Naive thymus-derived CD4-positive, alpha-beta T cell (primary cell): ENCODE measurements around the gene NRCAM. TPM values are rescaled to one million over a fixed set of nuclear protein-coding genes. Genes with fewer than 3 reads are reported as not detected.
A peak's percentile ranks its signal among the peaks of the same experiment; 100 is the strongest.
"Not testable (repeated sequence)": the region's sequence is repeated elsewhere in the genome, so short reads cannot be mapped to it uniquely, and the experiment has no call there.

Experiments
- ATAC-seq: fragments of 150-1000 bp; cut with Tn5 transposase; 2 replicates; pipeline ENCODE4 v1.10.0; 2021; ENCODE audit warnings: mild to moderate bottlenecking, moderate library complexity
- CTCF ChIA-PET: fragments of 350-600 bp; sonication (Branson Sonifier 250); formaldehyde crosslinking; loops from one replicate; lab custom pipeline; 2021; ENCODE audit warnings: antibody characterized with exemption; lab: Charles Lee
- POLR2A ChIA-PET: fragments of 350-600 bp; sonication (Branson Sonifier 250); formaldehyde crosslinking; loops from one replicate; lab custom pipeline; 2021; ENCODE audit warnings: antibody characterized with exemption, inconsistent platforms; lab: Charles Lee
- DNase-seq, 9 donors: peaks; one replicate each; pipeline versions ENCODE4 v3.0.0 to v3.0.0-alpha.2; 2020 to 2022; ENCODE audit warnings: mixed read lengths in 1 of 9
- H3K27ac ChIP-seq: one replicate; pipeline ENCODE4 v1.7.0; 2013; ENCODE audit warnings: mild to moderate bottlenecking, low read depth, low read length, moderate library complexity
- H3K27me3 ChIP-seq, 2 donors: one replicate each; pipeline ENCODE4 v1.7.0; 2013; ENCODE audit warnings: low read length in 2 of 2, mild to moderate bottlenecking in 2 of 2, moderate library complexity in 2 of 2; ENCODE audit not compliant: control insufficient read depth in 2 of 2, insufficient read depth in 2 of 2
- H3K36me3 ChIP-seq, 3 experiments: 1 replicate in 2 of 3; 2 replicates in 1 of 3; pipeline ENCODE4 v1.7.0; 2013; ENCODE audit warnings: low read length in 3 of 3, mild to moderate bottlenecking in 3 of 3, moderate library complexity in 1 of 3; ENCODE audit not compliant: insufficient read depth in 3 of 3, control insufficient read depth in 2 of 3
- H3K4me1 ChIP-seq, 2 donors: one replicate each; pipeline ENCODE4 v1.7.0; 2013; ENCODE audit warnings: low read length in 2 of 2, mild to moderate bottlenecking in 2 of 2, moderate library complexity in 1 of 2; ENCODE audit not compliant: control insufficient read depth in 2 of 2, insufficient read depth in 2 of 2
- H3K4me3 ChIP-seq: 2 replicates; pipeline ENCODE4 v1.7.0; 2013; ENCODE audit warnings: mild to moderate bottlenecking, low read length
- H3K9me3 ChIP-seq, 3 experiments: 1 replicate in 2 of 3; 2 replicates in 1 of 3; pipeline ENCODE4 v1.7.0; 2013; ENCODE audit warnings: low read length in 3 of 3; ENCODE audit not compliant: control insufficient read depth in 2 of 3
- H3K27ac Mint-ChIP-seq, 9 donors: one replicate each; pipeline ENCODE4 v1.8.0; 2020 to 2022; ENCODE audit warnings: mixed read lengths in 9 of 9, mild to moderate bottlenecking in 8 of 9, moderate library complexity in 5 of 9, inconsistent platforms in 2 of 9
- H3K27me3 Mint-ChIP-seq, 5 donors: one replicate each; pipeline ENCODE4 v1.8.0; 2021 to 2022; ENCODE audit warnings: mixed read lengths in 5 of 5, mild to moderate bottlenecking in 1 of 5
- H3K36me3 Mint-ChIP-seq, 5 donors: one replicate each; pipeline ENCODE4 v1.8.0; 2020 to 2022; ENCODE audit warnings: mixed read lengths in 5 of 5, mild to moderate bottlenecking in 3 of 5, inconsistent platforms in 1 of 5
- H3K4me1 Mint-ChIP-seq, 7 donors: one replicate each; pipeline ENCODE4 v1.8.0; 2020 to 2022; ENCODE audit warnings: mixed read lengths in 7 of 7, mild to moderate bottlenecking in 3 of 7, inconsistent platforms in 1 of 7
- H3K4me3 Mint-ChIP-seq, 10 donors: one replicate each; pipeline ENCODE4 v1.8.0; 2020 to 2022; ENCODE audit warnings: mild to moderate bottlenecking in 10 of 10, mixed read lengths in 10 of 10, moderate library complexity in 6 of 10, inconsistent platforms in 2 of 10
- H3K9me3 Mint-ChIP-seq, 11 donors: one replicate each; pipeline ENCODE4 v1.8.0; 2020 to 2022; ENCODE audit warnings: mixed read lengths in 11 of 11, mild to moderate bottlenecking in 4 of 11, inconsistent platforms in 1 of 11, moderate library complexity in 1 of 11
- intact Hi-C, 2 donors: fragments of 100-400 bp; cut with micrococcal nuclease; formaldehyde crosslinking; loops; one replicate each; pipeline ENCODE4 v1.15.1; 2023
- polyA plus RNA-seq, 2 donors: library from polyadenylated mRNA; unstranded; fragments of 300-500 nt; fragmentation: Illumina TruSeq; gene quantifications; one replicate each; pipeline ENCODE4 v1.2.3, GENCODE V29; 2021
- total RNA-seq, 6 experiments: library from RNA in 5 of 6; stranded (reverse) in 5 of 6; gene quantifications; 1 replicate in 5 of 6; 2 replicates in 1 of 6; pipeline ENCODE4 v1.2.3 and lab custom pipeline; 2021 to 2026

The NRCAM gene
- total and polyA plus RNA-seq, 7 experiments from 2014 or later: 2.1 to 13.6 (median 6.4) TPM; not detected in 1

- Mint-ChIP-seq H3K9me3 (no peaks in the 10 kb centered on the region), H3K27ac (no peak overlapping the region), H3K36me3 (no peaks in the 10 kb centered on the region), H3K4me3 (no peak overlapping the region), H3K4me1 (peaks cover 0 to 4% (median 0%) of the 10 kb centered on the region in 7 donors), H3K27me3 (peaks cover 0 to 17% (median 5%) of the 10 kb centered on the region in 5 donors)
- intact Hi-C loops: no loop called here
- Histone ChIP-seq H3K27ac (no peak overlapping the region), H3K27me3 (no peaks in the 10 kb centered on the region), H3K4me1 (no peaks in the 10 kb centered on the region), H3K9me3 (no peaks in the 10 kb centered on the region), H3K36me3 (no peaks in the 10 kb centered on the region), H3K4me3 (no peak overlapping the region)
- ATAC-seq (no peak), DNase-seq (no peak)
- ChIA-PET POLR2A (no interaction called here), CTCF (no interaction called here)
Observed at GRCh38 chr7:108266491-108266890, 189.7 kb downstream of the NRCAM start.

- Histone ChIP-seq H3K4me1 (no peaks in the 10 kb centered on the region), H3K4me3 (no peak overlapping the region), H3K27me3 (no peaks in the 10 kb centered on the region), H3K36me3 (no peaks in the 10 kb centered on the region), H3K9me3 (no peaks in the 10 kb centered on the region), H3K27ac (no peak overlapping the region)
- Mint-ChIP-seq H3K4me3 (no peak overlapping the region), H3K36me3 (no peaks in the 10 kb centered on the region), H3K27me3 (peaks cover 0 to 17% (median 5%) of the 10 kb centered on the region in 5 donors), H3K9me3 (no peaks in the 10 kb centered on the region), H3K27ac (no peak overlapping the region), H3K4me1 (peaks cover 0 to 4% (median 0%) of the 10 kb centered on the region in 7 donors)
- POLR2A ChIA-PET: no interaction called here
- no peak for DNase-seq
- CTCF ChIA-PET: no interaction called here
- intact Hi-C loops: no loop called here
- ATAC-seq: no peak
Observed at GRCh38 chr7:108266035-108266434, 190.2 kb downstream of the NRCAM start.

GRCh38 chr7:108265007-108265406 is 191.2 kb downstream of the NRCAM start:
- ChIA-PET POLR2A (no interaction called here), CTCF (no interaction called here)

GRCh38 chr7:108263425-108263824 is 192.8 kb downstream of the NRCAM start:
- no peak overlapping the region for H3K27ac ChIP-seq
- no peak overlapping the region for H3K4me3 Mint-ChIP-seq
- H3K36me3 Mint-ChIP-seq: peaks cover 0 to 5% (median under 1%) of the 10 kb centered on the region in 5 donors
- H3K4me1 ChIP-seq: no peaks in the 10 kb centered on the region
- peaks cover 0 to 16% (median 4%) of the 10 kb centered on the region in 11 donors for H3K9me3 Mint-ChIP-seq
- intact Hi-C loops: no loop called here
- ChIA-PET CTCF (no interaction called here), POLR2A (no interaction called here)
- no peaks in the 10 kb centered on the region for H3K9me3 ChIP-seq
- no peak overlapping the region for H3K4me3 ChIP-seq
- H3K27me3 Mint-ChIP-seq: peaks cover 0 to 4% (median 0%) of the 10 kb centered on the region in 5 donors
- no peak overlapping the region for H3K27ac Mint-ChIP-seq
- DNase-seq (no peak), ATAC-seq (no peak)
- H3K36me3 ChIP-seq: no peaks in the 10 kb centered on the region
- H3K27me3 ChIP-seq: no peaks in the 10 kb centered on the region
- peaks cover 0 to 4% (median 0%) of the 10 kb centered on the region in 7 donors for H3K4me1 Mint-ChIP-seq

More at GRCh38 chr7:108265007-108265406, 191.2 kb downstream of the NRCAM start:
- Mint-ChIP-seq H3K27me3 (peaks cover 0 to 13% (median 5%) of the 10 kb centered on the region in 5 donors), H3K4me1 (peaks cover 0 to 4% (median 0%) of the 10 kb centered on the region in 7 donors), H3K36me3 (peaks cover 0 to 4% (median 0%) of the 10 kb centered on the region in 5 donors), H3K4me3 (no peak overlapping the region), H3K9me3 (peaks cover 0 to 8% (median 0%) of the 10 kb centered on the region in 11 donors), H3K27ac (no peak overlapping the region)
- no peaks in the 10 kb centered on the region for H3K9me3 ChIP-seq
- ATAC-seq: no peak
- H3K36me3 ChIP-seq: no peaks in the 10 kb centered on the region
- H3K27ac ChIP-seq: no peak overlapping the region
- no peaks in the 10 kb centered on the region for H3K27me3 ChIP-seq
- no peak for DNase-seq
- H3K4me3 ChIP-seq: no peak overlapping the region
- no peaks in the 10 kb centered on the region for H3K4me1 ChIP-seq
- intact Hi-C loops: no loop called here

- no peaks in the 10 kb centered on the region for H3K27me3 Mint-ChIP-seq
- ChIA-PET POLR2A (no interaction called here), CTCF (no interaction called here)
- H3K4me1 Mint-ChIP-seq: no peaks in the 10 kb centered on the region
- peaks cover 0 to 5% (median 4%) of the 10 kb centered on the region in 5 donors for H3K36me3 Mint-ChIP-seq
- H3K4me3 Mint-ChIP-seq: no peak overlapping the region
- Histone ChIP-seq H3K36me3 (no peaks in the 10 kb centered on the region), H3K4me3 (no peak overlapping the region), H3K9me3 (no peaks in the 10 kb centered on the region), H3K4me1 (no peaks in the 10 kb centered on the region), H3K27me3 (no peaks in the 10 kb centered on the region), H3K27ac (no peak overlapping the region)
- intact Hi-C loops: no loop called here
- DNase-seq (no peak), ATAC-seq (no peak)
- H3K9me3 Mint-ChIP-seq: peaks cover 0 to 27% (median 5%) of the 10 kb centered on the region in 11 donors
- no peak overlapping the region for H3K27ac Mint-ChIP-seq
Observed at GRCh38 chr7:108261560-108262255, 194.5 kb downstream of the NRCAM start.

GRCh38 chr7:108259447-108259846 is 196.8 kb downstream of the NRCAM start:
- H3K27ac Mint-ChIP-seq, H3K36me3 Mint-ChIP-seq, H3K4me1 Mint-ChIP-seq, H3K36me3 ChIP-seq, H3K4me3 Mint-ChIP-seq, CTCF ChIA-PET, H3K27me3 ChIP-seq, POLR2A ChIA-PET, DNase-seq, intact Hi-C loops, H3K9me3 ChIP-seq, H3K27ac ChIP-seq, ATAC-seq, H3K4me3 ChIP-seq, H3K4me1 ChIP-seq, H3K27me3 Mint-ChIP-seq: not testable (repeated sequence)
- peaks cover 0 to 34% (median 6%) of the 10 kb centered on the region in 11 donors for H3K9me3 Mint-ChIP-seq

GRCh38 chr7:108257954-108258353 is 198.3 kb downstream of the NRCAM start:
- CTCF ChIA-PET: no interaction called here
- Mint-ChIP-seq H3K4me3 (no peak overlapping the region), H3K27me3 (no peaks in the 10 kb centered on the region)

More at GRCh38 chr7:108257954-108258353, 198.3 kb downstream of the NRCAM start:
- Mint-ChIP-seq H3K27ac (peak overlapping the region in 1 of 9 donors; percentile 71), H3K9me3 (peaks cover 0 to 41% (median 6%) of the 10 kb centered on the region in 11 donors), H3K4me1 (no peaks in the 10 kb centered on the region), H3K36me3 (peaks cover 0 to 8% (median 5%) of the 10 kb centered on the region in 5 donors)
- no peaks in the 10 kb centered on the region for H3K9me3 ChIP-seq
- no peaks in the 10 kb centered on the region for H3K36me3 ChIP-seq
- DNase-seq (no peak), ATAC-seq (no peak)
- H3K4me1 ChIP-seq: no peaks in the 10 kb centered on the region
- H3K4me3 ChIP-seq: no peak overlapping the region
- no peak overlapping the region for H3K27ac ChIP-seq
- POLR2A ChIA-PET: no interaction called here
- no peaks in the 10 kb centered on the region for H3K27me3 ChIP-seq
- intact Hi-C loops: no loop called here
